Stimulated activated naive CD4-positive, alpha-beta T cell (primary cell): Measurements from ENCODE around the gene SIRT5.
A peak's percentile ranks its signal among the peaks of the same experiment; 100 is the strongest.

Experiments
- DNase-seq, 6 experiments: peaks; one replicate each; lab custom pipeline; 2025; lab: John Stamatoyannopoulos, UW

SIRT5 gene

GRCh38 chr6:13635948-13636658, 61.7 kb downstream of the SIRT5 start:
- DNase-seq = peak in 1 of 6 experiments; percentile 3

DNA sequence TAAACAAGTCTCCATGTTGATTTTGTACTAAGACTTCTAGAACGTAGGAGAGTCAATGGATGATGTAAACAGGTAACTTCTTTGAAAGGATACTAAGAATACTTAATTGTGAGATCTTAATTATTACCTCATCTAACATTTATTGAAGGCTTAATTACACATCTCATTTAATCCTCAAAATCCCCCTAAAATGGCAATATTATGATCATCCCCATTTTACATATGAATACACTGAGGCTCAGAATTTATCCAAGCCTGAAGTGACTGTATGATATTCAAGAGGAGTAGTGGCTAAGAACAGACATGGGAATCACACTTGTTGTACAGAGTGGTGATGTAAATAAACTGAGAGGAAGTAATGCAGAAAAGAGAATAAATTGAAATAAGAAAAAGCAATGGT, 63.6 kb downstream of the SIRT5 start:
- no peak for DNase-seq

DNA sequence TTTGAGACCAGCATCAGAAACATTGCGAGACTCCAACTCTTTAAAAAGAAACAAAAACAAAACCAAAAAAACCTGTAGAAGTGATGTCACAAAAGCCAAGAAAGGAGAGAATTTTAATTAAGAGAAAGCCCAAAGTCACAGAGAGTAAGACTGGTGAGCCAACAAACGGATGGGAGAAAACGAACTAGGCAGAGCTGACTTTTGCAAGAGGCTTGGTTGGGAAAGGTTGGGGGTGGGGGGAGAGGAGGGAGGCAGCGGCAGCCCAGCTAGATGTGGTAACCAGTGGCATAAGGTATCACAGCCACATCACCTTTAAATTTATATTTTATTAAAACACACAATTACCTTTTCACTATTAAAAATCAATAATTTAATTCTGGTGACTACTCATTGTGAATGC, 64.2 kb downstream of the SIRT5 start:
- no peak for DNase-seq

- no peak for DNase-seq
Observed at GRCh38 chr6:13641315-13641714, 66.9 kb downstream of the SIRT5 start.

GRCh38 chr6:13643125-13643524, 68.7 kb downstream of the SIRT5 start:
- DNase-seq = no peak

DNA sequence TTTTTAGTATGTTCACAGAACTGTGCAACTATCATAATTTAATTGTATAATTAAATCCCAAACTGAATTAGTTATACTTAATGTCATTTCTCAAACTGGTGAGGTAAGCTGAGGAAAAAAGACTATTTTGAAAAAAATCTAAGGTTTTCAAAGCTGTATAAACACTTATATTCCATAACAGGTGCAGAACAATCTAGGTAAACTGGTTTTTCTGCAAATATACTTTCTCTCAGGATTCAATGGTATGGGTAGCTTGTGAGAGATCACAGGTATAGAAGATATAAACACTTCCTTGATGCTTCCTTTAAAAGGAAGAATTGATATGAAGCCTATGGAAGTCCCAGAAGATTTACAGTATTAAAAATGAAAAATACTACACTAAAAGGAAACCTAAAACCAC, 74.4 kb downstream of the SIRT5 start:
- DNase-seq = no peak

GRCh38 chr6:13649393-13649792, 75.0 kb downstream of the SIRT5 start:
- DNase-seq = no peak

DNA sequence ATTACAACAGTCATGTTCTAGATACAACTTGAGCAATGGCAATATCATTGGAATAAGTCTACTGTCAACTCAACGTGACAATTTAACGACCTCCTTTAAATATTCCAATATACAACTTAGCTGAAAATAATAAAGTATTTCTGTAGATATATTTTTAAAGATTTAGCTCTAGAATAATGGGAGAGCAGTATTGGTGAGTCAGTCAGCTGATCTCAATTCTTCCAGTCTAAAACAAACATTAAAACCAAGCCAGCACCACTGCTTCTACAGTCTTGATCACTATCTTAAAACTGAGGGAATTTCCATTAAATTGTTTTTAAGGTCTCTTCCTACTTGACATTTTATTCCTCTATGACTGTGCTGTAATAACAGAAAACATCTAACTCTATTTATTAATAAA, 78.9 kb downstream of the SIRT5 start:
- DNase-seq = no peak

DNA sequence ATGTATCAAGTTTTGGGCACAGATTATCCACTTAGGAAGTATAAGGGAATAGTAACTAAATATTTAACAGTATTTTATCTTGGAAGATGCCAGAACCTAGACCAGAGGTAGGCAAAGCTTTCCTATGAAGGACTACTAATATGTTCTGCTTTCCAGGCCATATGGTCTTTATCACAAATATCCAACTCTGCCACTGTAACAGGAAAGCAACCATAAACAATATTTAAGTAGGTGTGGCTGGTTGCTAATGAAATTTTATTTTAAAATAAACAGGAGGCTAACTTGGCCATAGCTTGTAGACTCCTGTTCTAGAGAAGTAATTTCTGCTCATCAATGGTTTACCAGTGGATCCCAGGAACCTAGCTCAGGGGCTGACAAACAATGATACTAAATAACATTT, 80.1 kb downstream of the SIRT5 start:
- no peak for DNase-seq

- DNase-seq = no peak
Observed at GRCh38 chr6:13655700-13656099, 81.3 kb downstream of the SIRT5 start.

DNA sequence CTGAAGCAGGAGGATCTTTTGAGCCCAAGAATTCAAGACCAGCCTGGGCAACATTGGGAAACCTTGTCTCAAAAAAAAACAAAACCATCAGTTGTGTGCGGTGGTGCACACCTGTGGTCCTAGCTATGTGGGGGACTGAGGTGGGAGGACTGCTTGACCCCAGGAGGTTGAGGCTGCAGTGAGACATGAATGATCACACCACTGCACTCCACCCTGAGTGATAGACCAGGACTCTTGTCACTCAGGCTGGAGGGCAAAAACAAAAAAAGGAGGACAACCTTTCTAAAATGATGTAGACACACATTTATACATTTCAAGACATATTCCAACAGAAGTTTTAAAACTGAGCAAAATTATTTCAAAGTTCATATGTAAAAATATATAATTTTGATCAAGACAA, 85.9 kb downstream of the SIRT5 start:
- DNase-seq = no peak

GRCh38 chr6:13660893-13661292, 86.5 kb downstream of the SIRT5 start:
- no peak for DNase-seq

DNA sequence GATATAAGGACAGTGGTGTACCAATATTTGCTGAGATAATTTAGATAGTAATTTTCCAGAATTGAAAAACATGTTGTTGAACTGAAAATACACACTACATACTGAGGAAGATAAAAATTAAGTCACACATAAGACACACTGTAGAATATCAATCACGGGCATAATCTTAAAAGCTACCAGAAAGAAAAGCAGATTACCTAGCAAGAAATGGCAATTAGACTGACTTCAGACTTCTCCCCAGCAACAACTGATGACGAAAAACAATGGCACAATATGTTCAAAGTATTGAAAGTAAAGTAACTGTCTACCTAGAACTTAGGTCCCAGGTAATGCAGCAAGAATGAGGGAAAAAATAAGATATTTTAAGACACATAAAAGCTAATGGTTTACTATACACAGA, 87.2 kb downstream of the SIRT5 start:
- DNase-seq = no peak

- DNase-seq = no peak
Observed at GRCh38 chr6:13662651-13663334, 88.4 kb downstream of the SIRT5 start.

- no peak for DNase-seq
Observed at GRCh38 chr6:13663986-13664385, 89.6 kb downstream of the SIRT5 start.
